ELF-1 (cell line): Measurements from ENCODE around the gene TMPRSS6.

Experiments used
- DNase-seq: peaks from one replicate; pipeline ENCODE4 v3.0.0-alpha.2; 2016; ENCODE audit warnings: low read depth, low spot score

Gene TMPRSS6

GRCh38 chr22:37140686-37141323 lies 31.3 kb upstream of the TMPRSS6 start:
- no peak for DNase-seq

- DNase-seq, result no peak
Measured at GRCh38 chr22:37139762-37140161, 30.2 kb upstream of the TMPRSS6 start.

- DNase-seq, result no peak
Measured at GRCh38 chr22:37138849-37139561, 29.5 kb upstream of the TMPRSS6 start.

GRCh38 chr22:37137903-37138665 lies 28.6 kb upstream of the TMPRSS6 start:
- DNase-seq, result no peak

- DNase-seq, result no peak
Measured at GRCh38 chr22:37137131-37137530, 27.6 kb upstream of the TMPRSS6 start.

GRCh38 chr22:37135023-37135422 lies 25.5 kb upstream of the TMPRSS6 start:
- no peak for DNase-seq

GRCh38 chr22:37133304-37134018 lies 23.9 kb upstream of the TMPRSS6 start:
- no peak for DNase-seq

GRCh38 chr22:37132773-37133172 lies 23.3 kb upstream of the TMPRSS6 start:
- DNase-seq, result no peak

- no peak for DNase-seq
Measured at GRCh38 chr22:37129866-37130441, 20.4 kb upstream of the TMPRSS6 start.

GRCh38 chr22:37128555-37129281 lies 19.2 kb upstream of the TMPRSS6 start:
- DNase-seq, result no peak

- DNase-seq, result no peak
Measured at GRCh38 chr22:37127350-37127878, 17.9 kb upstream of the TMPRSS6 start.

GRCh38 chr22:37126882-37127281 lies 17.4 kb upstream of the TMPRSS6 start:
- peak; percentile 34 for DNase-seq

GRCh38 chr22:37126383-37126782 lies 16.9 kb upstream of the TMPRSS6 start:
- DNase-seq, result peak; percentile 75

GRCh38 chr22:37123649-37124048 lies 14.1 kb upstream of the TMPRSS6 start:
- no peak for DNase-seq

GRCh38 chr22:37122598-37123180 lies 13.2 kb upstream of the TMPRSS6 start:
- no peak for DNase-seq

- DNase-seq, result peak; percentile 57
Measured at GRCh38 chr22:37121887-37122591, 12.5 kb upstream of the TMPRSS6 start.

- DNase-seq, result no peak
Measured at GRCh38 chr22:37120569-37121340, 11.2 kb upstream of the TMPRSS6 start.

GRCh38 chr22:37119872-37120271 lies 10.4 kb upstream of the TMPRSS6 start:
- no peak for DNase-seq

- no peak for DNase-seq
Measured at GRCh38 chr22:37118083-37118482, 8.6 kb upstream of the TMPRSS6 start.
